BLaER1 (cell line): ENCODE measurements around the gene DDX27.
A peak's percentile ranks its signal among the peaks of the same experiment; 100 is the strongest.
"Not testable (repeated sequence)": the region's sequence is repeated elsewhere in the genome, so short reads cannot be mapped to it uniquely, and the experiment has no call there.

Experiments
- H3K27ac ChIP-seq: shearing (Covaris generic); formaldehyde crosslinking; 2 replicates; pipeline ENCODE4 v1.8.1; 2022
- H3K27me3 ChIP-seq: shearing (Covaris generic); formaldehyde crosslinking; 2 replicates; pipeline ENCODE4 v1.8.1; 2022
- H3K36me3 ChIP-seq: shearing (Covaris generic); formaldehyde crosslinking; 2 replicates; pipeline ENCODE4 v1.8.1; 2022
- H3K4me1 ChIP-seq: shearing (Covaris generic); formaldehyde crosslinking; 2 replicates; pipeline ENCODE4 v1.8.1; 2022
- H3K4me2 ChIP-seq: shearing (Covaris generic); formaldehyde crosslinking; 2 replicates; pipeline ENCODE4 v1.8.1; 2022
- H3K4me3 ChIP-seq: shearing (Covaris generic); formaldehyde crosslinking; 2 replicates; pipeline ENCODE4 v1.8.1; 2022
- H3K9ac ChIP-seq: shearing (Covaris generic); formaldehyde crosslinking; 2 replicates; pipeline ENCODE4 v1.8.1; 2022
- H3K9me3 ChIP-seq: shearing (Covaris generic); formaldehyde crosslinking; 2 replicates; pipeline ENCODE4 v1.8.1; 2022
- H4K20me1 ChIP-seq: shearing (Covaris generic); formaldehyde crosslinking; 2 replicates; pipeline ENCODE4 v1.8.1; 2022
- Cebpa-rat ChIP-seq: shearing (Covaris generic); IDR thresholded peaks from 2 replicates; pipeline ENCODE4 v1.8.1; 2022

The DDX27 gene

DNA sequence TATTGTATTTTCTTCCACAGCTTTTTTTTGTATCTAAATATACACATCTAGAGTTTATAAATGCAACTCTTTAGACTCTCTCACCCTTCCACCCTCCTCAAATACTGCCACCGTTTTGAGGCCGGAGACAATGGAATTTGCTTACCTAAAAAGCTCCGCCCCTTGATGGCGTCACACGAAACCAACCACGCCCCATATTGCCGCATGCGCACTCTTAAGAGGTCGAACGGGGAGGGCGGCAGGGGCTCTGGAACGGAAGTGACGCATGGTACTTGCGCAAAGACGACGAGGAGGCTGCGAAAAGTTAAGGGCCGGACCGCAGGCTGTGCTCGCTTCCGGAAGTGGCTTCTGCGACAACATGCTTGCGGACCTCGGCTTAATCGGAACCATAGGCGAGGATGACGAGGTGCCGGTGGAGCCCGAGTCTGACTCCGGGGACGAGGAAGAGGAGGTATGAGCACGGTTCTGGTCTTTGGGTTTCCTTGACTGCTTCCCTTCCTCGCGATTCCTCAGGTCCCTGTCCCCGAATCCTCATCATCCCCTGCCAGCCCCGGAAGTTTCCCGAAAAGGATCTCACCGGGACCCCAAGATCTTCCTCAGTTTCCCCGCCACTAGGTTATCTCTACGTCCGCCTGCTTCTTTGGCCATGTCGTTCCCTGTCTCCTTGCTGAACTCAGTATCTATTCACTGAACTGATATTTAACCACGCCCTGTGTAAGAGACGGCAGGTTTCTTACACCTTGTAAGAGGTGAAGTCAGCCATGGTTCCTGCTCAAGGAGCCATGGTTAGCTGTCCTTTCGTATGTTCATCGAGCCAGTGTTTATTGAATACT lies at the start of gene DDX27:
DDX27 (plus strand) TSS at position 326 of the 833 bp plus-strand sequence; CDS start at position 359, 33 bp downstream.
- Histone ChIP-seq H3K4me1 (peaks cover 24% of the 10 kb centered on the region), H3K4me3 (peak within 1 kb of the TSS; percentile 87), H3K9me3 (no peaks in the 10 kb centered on the region), H4K20me1 (peaks cover 7% of the 10 kb centered on the region; the same call in 1 of the 2 replicates), H3K27ac (peak within 1 kb of the TSS; percentile 91), H3K36me3 (peaks cover 41% of the 10 kb centered on the region), H3K4me2 (peak within 1 kb of the TSS; percentile 83), H3K27me3 (no peaks in the 10 kb centered on the region), H3K9ac (peak within 1 kb of the TSS; percentile 92)
- peak; percentile 79 for TF ChIP-seq Cebpa-rat

DNA sequence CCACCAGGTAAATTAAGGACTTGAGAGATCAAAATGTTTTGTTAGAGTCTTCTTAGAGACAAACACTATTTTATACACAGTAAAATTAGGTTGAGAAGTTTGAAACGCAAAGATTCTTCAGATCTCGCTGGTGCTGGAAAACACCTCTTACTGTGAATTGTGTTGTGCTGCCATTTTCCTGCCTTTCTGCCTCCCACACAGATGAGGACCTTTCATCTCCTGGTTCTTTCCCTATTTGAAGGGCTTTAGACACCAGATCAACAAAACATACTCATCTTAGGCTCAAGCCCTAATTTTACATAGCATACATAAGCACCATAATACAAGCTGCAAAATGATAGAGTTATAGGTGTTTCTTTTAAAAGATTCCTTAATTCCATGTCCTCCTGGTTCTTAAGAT lies 49.7 kb upstream of the DDX27 start:
- Histone ChIP-seq H3K27me3 (no peaks in the 10 kb centered on the region), H3K9me3 (no peaks in the 10 kb centered on the region), H4K20me1 (peaks cover 100% of the 10 kb centered on the region), H3K9ac (0 out of 2 replicates have a peak overlapping the region, but pooled peaks have one; percentile 18), H3K27ac (no peak overlapping the region), H3K4me2 (peak overlapping the region; percentile 48), H3K4me1 (peaks cover 39% of the 10 kb centered on the region), H3K4me3 (no peak overlapping the region), H3K36me3 (peaks cover 61% of the 10 kb centered on the region)
- no peak for TF ChIP-seq Cebpa-rat

DNA sequence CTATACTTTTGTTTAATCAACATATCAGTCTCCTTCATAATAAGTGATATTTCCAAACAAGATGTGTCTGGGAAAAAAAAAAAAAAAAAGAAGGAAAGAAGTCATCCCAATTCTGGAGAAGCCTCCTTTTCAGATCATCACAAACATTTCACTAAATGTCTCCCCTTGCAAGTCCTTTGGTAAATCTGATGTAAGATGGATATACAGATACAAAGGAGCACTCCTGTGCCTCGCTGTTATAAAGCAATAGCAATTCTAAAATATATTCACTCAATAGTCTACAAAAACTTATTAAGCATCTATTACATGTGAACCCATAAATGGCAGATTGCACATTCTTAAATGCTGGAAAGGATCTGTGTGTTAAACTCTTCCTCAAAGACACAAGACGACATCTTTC lies 48.5 kb upstream of the DDX27 start:
- no peaks in the 10 kb centered on the region for H3K9me3 ChIP-seq
- no peak overlapping the region for H3K27ac ChIP-seq
- peaks cover 39% of the 10 kb centered on the region for H3K4me1 ChIP-seq
- no peaks in the 10 kb centered on the region for H3K27me3 ChIP-seq
- TF ChIP-seq Cebpa-rat: no peak
- H4K20me1 ChIP-seq: peaks cover 100% of the 10 kb centered on the region
- no peak overlapping the region for H3K9ac ChIP-seq
- no peak overlapping the region for H3K4me2 ChIP-seq
- H3K4me3 ChIP-seq: no peak overlapping the region
- H3K36me3 ChIP-seq: peaks cover 59% of the 10 kb centered on the region

GRCh38 chr20:49171909-49172308 lies 47.3 kb upstream of the DDX27 start:
- H3K4me1 ChIP-seq: peaks cover 36% of the 10 kb centered on the region
- no peak overlapping the region for H3K4me2 ChIP-seq
- TF ChIP-seq Cebpa-rat: no peak
- H3K27ac ChIP-seq: no peak overlapping the region
- no peak overlapping the region for H3K9ac ChIP-seq
- H3K9me3 ChIP-seq: no peaks in the 10 kb centered on the region
- H4K20me1 ChIP-seq: peaks cover 100% of the 10 kb centered on the region
- H3K4me3 ChIP-seq: no peak overlapping the region
- no peaks in the 10 kb centered on the region for H3K27me3 ChIP-seq
- H3K36me3 ChIP-seq: peaks cover 58% of the 10 kb centered on the region

- Histone ChIP-seq H3K4me3 (no peak overlapping the region), H3K36me3 (peaks cover 63% of the 10 kb centered on the region), H3K4me1 (peaks cover 31% of the 10 kb centered on the region), H3K4me2 (no peak overlapping the region), H3K9ac (no peak overlapping the region), H3K9me3 (no peaks in the 10 kb centered on the region), H4K20me1 (peaks cover 100% of the 10 kb centered on the region), H3K27me3 (no peaks in the 10 kb centered on the region), H3K27ac (no peak overlapping the region)
- no peak for TF ChIP-seq Cebpa-rat
These were observed 46.8 kb upstream of the DDX27 start for GRCh38 chr20:49172413-49172812.

GRCh38 chr20:49174183-49174582 lies 45.0 kb upstream of the DDX27 start:
- Histone ChIP-seq H3K36me3 (peaks cover 80% of the 10 kb centered on the region), H3K4me3 (no peak overlapping the region), H4K20me1 (peaks cover 100% of the 10 kb centered on the region), H3K9me3 (no peaks in the 10 kb centered on the region), H3K4me1 (peaks cover 13% of the 10 kb centered on the region), H3K9ac (no peak overlapping the region), H3K27ac (no peak overlapping the region), H3K27me3 (no peaks in the 10 kb centered on the region), H3K4me2 (no peak overlapping the region)
- no peak for TF ChIP-seq Cebpa-rat

DNA sequence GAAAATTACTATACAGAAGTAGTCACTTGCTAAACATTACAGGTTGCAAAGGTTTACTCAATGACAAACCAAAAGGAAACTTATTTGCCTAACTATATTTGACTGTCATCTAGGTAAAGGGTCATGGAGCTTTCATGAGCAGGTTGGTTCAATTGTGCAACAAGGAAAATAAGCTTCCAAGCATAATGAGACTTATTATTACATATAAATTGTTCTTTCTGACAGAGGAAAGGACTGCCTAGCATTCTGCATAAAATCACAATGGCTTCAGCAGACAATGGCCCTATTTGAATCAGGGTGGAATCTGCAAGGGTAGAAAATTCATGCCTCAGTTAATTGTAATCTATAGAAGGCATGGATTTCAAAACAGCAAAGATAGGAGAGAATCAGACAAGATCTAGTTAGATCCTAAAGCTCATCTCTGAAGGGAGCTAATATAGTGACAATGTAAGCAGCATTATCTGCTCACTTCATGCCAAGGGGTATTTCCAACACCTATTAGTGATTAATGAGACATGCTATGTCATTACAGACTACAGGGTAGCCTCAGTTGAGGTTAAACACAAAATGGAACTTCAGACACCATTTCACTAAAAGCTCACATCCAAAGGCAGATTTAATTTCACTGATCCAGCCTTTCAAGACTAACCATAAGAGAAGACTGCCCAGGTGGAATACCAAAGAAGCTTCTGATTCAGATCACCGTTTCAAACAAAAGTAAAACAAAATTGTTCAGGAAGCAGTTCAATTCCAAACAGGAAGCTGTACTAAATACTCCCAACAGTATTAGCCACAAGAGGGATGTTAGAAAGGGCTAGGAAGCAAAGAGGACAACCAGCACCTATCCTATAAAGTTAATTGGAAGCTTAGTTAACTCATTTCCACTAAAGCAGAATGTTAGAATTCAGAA lies 39.6 kb upstream of the DDX27 start:
- Histone ChIP-seq H3K36me3 (peaks cover 43% of the 10 kb centered on the region), H4K20me1 (peaks cover 100% of the 10 kb centered on the region), H3K9me3 (no peaks in the 10 kb centered on the region), H3K9ac (no peak overlapping the region), H3K4me1 (peaks cover 39% of the 10 kb centered on the region), H3K4me3 (no peak overlapping the region), H3K4me2 (peak overlapping the region; percentile 59), H3K27me3 (no peaks in the 10 kb centered on the region), H3K27ac (no peak overlapping the region)
- no peak for TF ChIP-seq Cebpa-rat

DNA sequence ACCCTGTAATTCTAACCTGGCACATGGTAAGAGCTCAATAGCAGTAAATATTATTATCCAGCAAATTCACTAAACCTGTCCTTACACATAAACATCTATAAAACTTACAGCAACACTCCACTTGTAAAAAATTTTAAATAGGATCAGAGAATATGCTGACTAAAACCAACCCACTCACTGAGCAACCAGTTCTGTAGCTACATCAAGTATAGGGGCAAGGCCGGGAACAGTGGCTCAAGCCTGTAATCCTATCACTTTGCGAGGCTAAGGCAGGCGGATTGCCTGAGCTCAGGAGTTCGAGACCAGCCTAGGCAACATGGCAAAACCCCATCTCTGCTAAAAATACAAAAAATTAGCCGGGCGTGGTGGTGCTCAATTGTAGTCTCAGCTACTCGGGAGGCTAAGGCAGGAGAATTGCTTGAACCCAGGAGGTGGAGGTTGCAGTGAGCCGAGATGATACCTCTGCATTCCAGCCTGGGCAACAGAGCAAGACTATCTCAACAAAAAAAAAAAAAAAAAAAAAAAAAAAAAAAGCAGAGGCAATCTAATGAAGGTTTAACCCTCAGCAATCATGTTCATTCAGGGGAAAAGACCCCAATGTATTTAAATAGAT lies 37.8 kb upstream of the DDX27 start:
- no peak overlapping the region for H3K4me3 ChIP-seq
- H3K4me2 ChIP-seq: no peak overlapping the region
- H3K27me3 ChIP-seq: no peaks in the 10 kb centered on the region
- H3K9ac ChIP-seq: no peak overlapping the region
- H3K27ac ChIP-seq: no peak overlapping the region
- H3K9me3 ChIP-seq: no peaks in the 10 kb centered on the region
- peaks cover 100% of the 10 kb centered on the region for H4K20me1 ChIP-seq
- H3K36me3 ChIP-seq: peaks cover 41% of the 10 kb centered on the region
- TF ChIP-seq Cebpa-rat: no peak
- H3K4me1 ChIP-seq: peaks cover 57% of the 10 kb centered on the region

GRCh38 chr20:49183444-49183843 lies 35.8 kb upstream of the DDX27 start:
- Histone ChIP-seq H3K27ac (no peak overlapping the region), H3K4me2 (no peak overlapping the region), H3K4me1 (peaks cover 59% of the 10 kb centered on the region), H3K27me3 (no peaks in the 10 kb centered on the region), H4K20me1 (peaks cover 91% of the 10 kb centered on the region), H3K4me3 (no peak overlapping the region), H3K36me3 (peaks cover 21% of the 10 kb centered on the region), H3K9me3 (no peaks in the 10 kb centered on the region), H3K9ac (no peak overlapping the region)
- TF ChIP-seq Cebpa-rat: no peak

DNA sequence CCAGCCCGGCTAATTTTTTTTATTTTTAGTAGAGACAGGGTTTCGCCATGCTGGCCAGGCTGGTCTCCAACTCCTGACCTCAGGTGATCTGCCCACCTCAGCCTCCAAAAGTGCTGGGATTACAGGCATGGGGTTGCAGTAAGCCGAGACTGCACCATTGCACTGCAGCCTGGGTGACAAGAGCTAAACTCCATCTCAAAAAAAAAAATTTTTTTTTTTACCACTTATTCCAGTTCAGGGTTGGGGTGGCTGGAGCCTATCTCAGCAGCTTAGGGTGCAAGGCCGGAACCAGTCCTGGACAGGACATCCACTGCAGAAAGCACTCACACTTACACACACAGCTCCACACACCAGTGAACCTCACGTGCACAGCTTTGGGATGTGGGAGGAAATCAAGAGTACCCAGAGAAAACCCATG lies 35.1 kb upstream of the DDX27 start:
- Histone ChIP-seq H3K36me3 (peaks cover 15% of the 10 kb centered on the region; the same call in 1 of the 2 replicates), H3K4me2 (peak overlapping the region; percentile 5), H3K4me1 (peaks cover 59% of the 10 kb centered on the region), H4K20me1 (peaks cover 84% of the 10 kb centered on the region)
- H3K9me3 ChIP-seq, H3K27me3 ChIP-seq, H3K4me3 ChIP-seq, H3K9ac ChIP-seq, H3K27ac ChIP-seq: not testable (repeated sequence)
